Measurements from ENCODE around the gene C17orf78. TPM values are rescaled to one million over a fixed set of nuclear protein-coding genes. Genes with fewer than 3 reads are reported as not detected.

Gene C17orf78
- total and polyA plus RNA-seq, 2 of the 13 experiments (the other 11 are each of a cell fraction or from before 2014, with no cell fraction given): not detected

GRCh38 chr17:37429039-37429438 is 53.3 kb downstream of the C17orf78 start (continued):
- TF ChIP-seq FOXP1 (IDR thresholded peaks at IDR 0.05) (no peak), FOXP1 (CRISPR knock-in tag; IDR thresholded peaks at IDR 0.05) (no peak)

GRCh38 chr17:37429453-37429852 is 53.7 kb downstream of the C17orf78 start:
- DNase-seq (ENCODE audit: low spot score): no peak
- ChIA-PET CTCF (ENCODE audit: low intra/inter-chr PET ratio, low total read pairs) (no interaction called here), POLR2A (interaction anchor here (0.9 kb wide), 1 partner anchor 10 kb away, joined by 3 read pairs; no protein-coding TSS in a partner anchor)
- no peaks in the 10 kb centered on the region for H3K9me3 ChIP-seq (ENCODE audit: low read length)
- no TSS peak for BruUV-seq (replicated peaks)
- H3K4me1 ChIP-seq (ENCODE audit: insufficient read depth, low read length): no peaks in the 10 kb centered on the region
- H3K4me2 ChIP-seq (ENCODE audit: low read depth, low read length): no peak overlapping the region
- no peak overlapping the region for H3K9ac ChIP-seq (ENCODE audit: insufficient read depth, low read depth, low read length)
- H4K20me1 ChIP-seq (ENCODE audit: insufficient read depth, low read length): no peaks in the 10 kb centered on the region
- 94% methylated on average over 1 of the region's 1 CpG for WGBS (ENCODE audit: low lambda C conversion rate)
- no peak overlapping the region for H3K27ac ChIP-seq (ENCODE audit: extremely low read length, insufficient read depth, low read length)
- no peaks in the 10 kb centered on the region for H3K27me3 ChIP-seq (ENCODE audit: control insufficient read depth in 1 of 2, insufficient read depth in 2 of 2, low read length in 2 of 2)
- ATAC-seq: no peak
- intact Hi-C loops (cut with micrococcal nuclease; ENCODE audit: unreplicated experiment) (no loop called here), in situ Hi-C loops (cut with HindIII; ENCODE audit: extremely low pct_ligation_motif_present, low pct_unique_long_range_greater_than_20kb) (no loop called here)
- no peaks in the 10 kb centered on the region for H3K79me2 ChIP-seq (ENCODE audit: insufficient read depth, low read length)
- peaks cover 8 to 36% of the 10 kb centered on the region in 2 experiments; a peak in 4 of 5 replicates for H3K36me3 ChIP-seq (replicated peaks in 1 of 2; ENCODE audit: control insufficient read depth in 1 of 2, insufficient read depth in 2 of 2, low read length in 2 of 2)
- H2AFZ ChIP-seq (ENCODE audit: low read length): no peak overlapping the region
- no peak for TF ChIP-seq ZNF180 (CRISPR knock-in tag; IDR thresholded peaks at IDR 0.05; ENCODE audit: borderline replicate concordance, low read depth)
- no peak overlapping the region for H3K4me3 ChIP-seq (replicated peaks in 1 of 3; ENCODE audit: insufficient read depth in 1 of 3, low read depth in 2 of 3, low read length in 3 of 3)
- no peak for FAIRE-seq

GRCh38 chr17:37430051-37430627 is 54.4 kb downstream of the C17orf78 start:
- in situ Hi-C loops (cut with HindIII; ENCODE audit: extremely low pct_ligation_motif_present, low pct_unique_long_range_greater_than_20kb) (no loop called here), intact Hi-C loops (cut with micrococcal nuclease; ENCODE audit: unreplicated experiment) (no loop called here)
- ChIA-PET CTCF (ENCODE audit: low intra/inter-chr PET ratio, low total read pairs) (no interaction called here), POLR2A (interaction anchor here (0.7 to 0.9 kb wide), 2 partner anchors 11 to 179 kb away, joined by 3 read pairs; partner anchors contain the start of gene SYNRG)
- H3K27ac ChIP-seq (ENCODE audit: extremely low read length, insufficient read depth, low read length): no peak overlapping the region
- H3K4me2 ChIP-seq (ENCODE audit: low read depth, low read length): no peak overlapping the region
- no TSS peak for BruUV-seq (replicated peaks)
- peaks cover 8 to 29% of the 10 kb centered on the region in 2 experiments; a peak in 4 of 5 replicates for H3K36me3 ChIP-seq (replicated peaks in 1 of 2; ENCODE audit: control insufficient read depth in 1 of 2, insufficient read depth in 2 of 2, low read length in 2 of 2)
- no peak for DNase-seq (ENCODE audit: low spot score)
- no peaks in the 10 kb centered on the region for H3K27me3 ChIP-seq (ENCODE audit: control insufficient read depth in 1 of 2, insufficient read depth in 2 of 2, low read length in 2 of 2)
- FAIRE-seq: no peak
- H3K4me3 ChIP-seq (replicated peaks in 1 of 3; ENCODE audit: insufficient read depth in 1 of 3, low read depth in 2 of 3, low read length in 3 of 3): no peak overlapping the region
- ATAC-seq: no peak
- no peak overlapping the region for H2AFZ ChIP-seq (ENCODE audit: low read length)
- no peaks in the 10 kb centered on the region for H3K79me2 ChIP-seq (ENCODE audit: insufficient read depth, low read length)
- 86% methylated on average over 1 of the region's 1 CpG for WGBS (ENCODE audit: low lambda C conversion rate)
- no peaks in the 10 kb centered on the region for H4K20me1 ChIP-seq (ENCODE audit: insufficient read depth, low read length)
- TF ChIP-seq ZBTB1 (CRISPR knock-in tag; IDR thresholded peaks at IDR 0.05; ENCODE audit: borderline replicate concordance) (no peak), ATF7 (IDR thresholded peaks at IDR 0.05) (peak; percentile 83), ATF7 (CRISPR knock-in tag; IDR thresholded peaks at IDR 0.05) (no peak), CEBPB (IDR thresholded peaks at IDR 0.05; ENCODE audit: borderline replicate concordance, low read depth, low read length) (peak; percentile 6; the same call in 1 of the 2 replicates)
- H3K9me3 ChIP-seq (ENCODE audit: low read length): no peaks in the 10 kb centered on the region
- no peak overlapping the region for H3K9ac ChIP-seq (ENCODE audit: insufficient read depth, low read depth, low read length)
- no peaks in the 10 kb centered on the region for H3K4me1 ChIP-seq (ENCODE audit: insufficient read depth, low read length)
